ENCODE measurements around the gene UQCR11.

UQCR11 gene

GRCh38 chr19:1551068-1552040, 53.9 kb downstream of the UQCR11 start:
- Histone ChIP-seq H3K9ac (ENCODE audit: low read length) (no peak overlapping the region), H3K27ac (ENCODE audit: low read length) (no peak overlapping the region), H3K36me3 (replicated peaks; ENCODE audit: insufficient read depth, low read length) (no peaks in the 10 kb centered on the region), H3K4me3 (ENCODE audit: low read length) (no peak overlapping the region), H3F3A (ENCODE audit: insufficient read depth, low read length) (no peaks in the 10 kb centered on the region), H3K79me2 (ENCODE audit: low read length) (no peaks in the 10 kb centered on the region), H3K4me1 (ENCODE audit: low read length) (no peaks in the 10 kb centered on the region), H3K9me3 (replicated peaks; ENCODE audit: insufficient read depth, low read length) (no peaks in the 10 kb centered on the region), H3K27me3 (replicated peaks; ENCODE audit: insufficient read depth, low read length) (peaks cover 39% of the 10 kb centered on the region), H3K4me2 (ENCODE audit: low read depth, low read length) (no peak overlapping the region), H2AFZ (ENCODE audit: low read length) (no peak overlapping the region), H3K9me2 (replicated peaks; ENCODE audit: insufficient read depth, low read length) (no peaks in the 10 kb centered on the region), H4K20me1 (ENCODE audit: insufficient read depth, low read length) (no peaks in the 10 kb centered on the region)
- DNase-seq, result no peak
- TF ChIP-seq EZH2phosphoT487 (IDR thresholded peaks at IDR 0.05; ENCODE audit: low read length) (no peak), EZH2 (optimal IDR thresholded peaks at IDR 0.05; ENCODE audit: low read depth, low read length) (no peak)
- TF ChIP-seq, protein P1, sequence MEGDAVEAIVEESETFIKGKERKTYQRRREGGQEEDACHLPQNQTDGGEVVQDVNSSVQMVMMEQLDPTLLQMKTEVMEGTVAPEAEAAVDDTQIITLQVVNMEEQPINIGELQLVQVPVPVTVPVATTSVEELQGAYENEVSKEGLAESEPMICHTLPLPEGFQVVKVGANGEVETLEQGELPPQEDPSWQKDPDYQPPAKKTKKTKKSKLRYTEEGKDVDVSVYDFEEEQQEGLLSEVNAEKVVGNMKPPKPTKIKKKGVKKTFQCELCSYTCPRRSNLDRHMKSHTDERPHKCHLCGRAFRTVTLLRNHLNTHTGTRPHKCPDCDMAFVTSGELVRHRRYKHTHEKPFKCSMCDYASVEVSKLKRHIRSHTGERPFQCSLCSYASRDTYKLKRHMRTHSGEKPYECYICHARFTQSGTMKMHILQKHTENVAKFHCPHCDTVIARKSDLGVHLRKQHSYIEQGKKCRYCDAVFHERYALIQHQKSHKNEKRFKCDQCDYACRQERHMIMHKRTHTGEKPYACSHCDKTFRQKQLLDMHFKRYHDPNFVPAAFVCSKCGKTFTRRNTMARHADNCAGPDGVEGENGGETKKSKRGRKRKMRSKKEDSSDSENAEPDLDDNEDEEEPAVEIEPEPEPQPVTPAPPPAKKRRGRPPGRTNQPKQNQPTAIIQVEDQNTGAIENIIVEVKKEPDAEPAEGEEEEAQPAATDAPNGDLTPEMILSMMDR (IDR thresholded peaks at IDR 0.05; ENCODE audit: low read length), result no peak

DNA sequence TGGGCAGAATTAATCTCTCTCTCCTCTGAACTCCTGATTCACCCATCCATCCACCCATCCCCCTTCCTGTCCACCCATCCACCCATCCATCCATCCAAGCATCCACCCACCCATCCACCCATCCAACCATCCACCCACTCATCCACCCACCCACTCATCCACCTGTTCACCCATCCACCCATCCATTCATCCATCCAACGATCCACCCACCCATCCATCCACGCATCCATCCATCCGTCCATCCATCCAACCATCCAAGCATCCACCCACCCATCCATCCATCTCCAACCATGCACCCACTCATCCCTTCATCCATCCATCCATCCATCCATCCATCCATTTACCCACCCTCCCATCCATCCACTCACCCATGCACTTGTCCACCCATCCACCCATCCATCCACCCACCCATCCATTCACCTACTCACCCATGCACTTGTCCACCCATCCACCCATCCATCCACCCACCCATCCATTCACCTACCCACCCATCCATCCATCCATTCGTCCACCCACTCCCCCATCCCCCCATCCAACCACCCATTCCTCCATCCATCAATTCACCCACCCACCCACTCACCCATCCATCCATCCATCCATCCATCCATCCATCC, 55.8 kb downstream of the UQCR11 start:
- H3K9me3 ChIP-seq (replicated peaks; ENCODE audit: insufficient read depth, low read length), result no peaks in the 10 kb centered on the region
- H3K36me3 ChIP-seq (replicated peaks; ENCODE audit: insufficient read depth, low read length), result no peaks in the 10 kb centered on the region
- no peaks in the 10 kb centered on the region for H3K9me2 ChIP-seq (replicated peaks; ENCODE audit: insufficient read depth, low read length)
- no peak overlapping the region for H3K4me2 ChIP-seq (ENCODE audit: low read depth, low read length)
- H3K27me3 ChIP-seq (replicated peaks; ENCODE audit: insufficient read depth, low read length), result peaks cover 51% of the 10 kb centered on the region
- no peak overlapping the region for H3K27ac ChIP-seq (ENCODE audit: low read length)
- no peak overlapping the region for H3K4me3 ChIP-seq (ENCODE audit: low read length)
- H3K9ac ChIP-seq (ENCODE audit: low read length), result no peak overlapping the region
- no peak overlapping the region for H2AFZ ChIP-seq (ENCODE audit: low read length)
- no peaks in the 10 kb centered on the region for H3K79me2 ChIP-seq (ENCODE audit: low read length)
- H4K20me1 ChIP-seq (ENCODE audit: insufficient read depth, low read length), result no peaks in the 10 kb centered on the region
- DNase-seq, result no peak
- TF ChIP-seq EZH2 (optimal IDR thresholded peaks at IDR 0.05; ENCODE audit: low read depth, low read length) (no peak), EZH2phosphoT487 (IDR thresholded peaks at IDR 0.05; ENCODE audit: low read length) (no peak)
- TF ChIP-seq, protein P1 (IDR thresholded peaks at IDR 0.05; ENCODE audit: low read length), result no peak
- no peaks in the 10 kb centered on the region for H3F3A ChIP-seq (ENCODE audit: insufficient read depth, low read length)
- H3K4me1 ChIP-seq (ENCODE audit: low read length), result no peaks in the 10 kb centered on the region

Data from MM.1S (cell line).